SK-N-MC (cell line): ENCODE results near the gene SNX10.

ENCODE experiments used
- DNase-seq: peaks from one replicate; pipeline ENCODE4 v3.0.0-alpha.2; 2011; ENCODE audit warnings: low read depth, low spot score
- H3K27ac ChIP-seq: fragments of 200-600 bp; sonication (generic); 2 replicates; pipeline ENCODE4 v1.5.1; 2016; ENCODE audit warnings: mixed run types
- H3K36me3 ChIP-seq: fragments of 200-600 bp; sonication (generic); 2 replicates; pipeline ENCODE4 v1.6.1; 2017; ENCODE audit warnings: antibody characterized with exemption, low read length, mixed read lengths; ENCODE audit not compliant: insufficient read depth
- H3K4me3 ChIP-seq: fragments of 200-600 bp; sonication (generic); 2 replicates; pipeline ENCODE4 v1.5.1; 2016
- H3K9ac ChIP-seq: fragments of 200-600 bp; sonication (generic); 2 replicates; pipeline ENCODE4 v1.8.0; 2017; ENCODE audit warnings: mixed run types, mixed read lengths; ENCODE audit not compliant: insufficient read length
- H3K9me3 ChIP-seq: fragments of 200-600 bp; sonication (generic); 2 replicates; pipeline ENCODE4 v1.6.1; 2017; ENCODE audit warnings: low read depth, mild to moderate bottlenecking, antibody characterized with exemption, low read length, moderate library complexity, mixed read lengths
- EZH2 ChIP-seq: fragments of 200-600 bp; sonication (generic); IDR thresholded peaks from one replicate; pipeline ENCODE4 v1.6.1; 2017; ENCODE audit warnings: antibody characterized with exemption
- FOXP2 ChIP-seq: optimal IDR thresholded peaks from 2 replicates; pipeline ENCODE3; 2011; ENCODE audit warnings: mild to moderate bottlenecking, moderate library complexity; ENCODE audit not compliant: insufficient read depth; ENCODE audit errors: extremely low read length, control extremely low read depth
- POLR2AphosphoS5 ChIP-seq: IDR thresholded peaks from 2 replicates; pipeline ENCODE4 v1.6.1; 2012; ENCODE audit warnings: mild to moderate bottlenecking, low read depth, low read length, borderline replicate concordance

SNX10 gene

DNA sequence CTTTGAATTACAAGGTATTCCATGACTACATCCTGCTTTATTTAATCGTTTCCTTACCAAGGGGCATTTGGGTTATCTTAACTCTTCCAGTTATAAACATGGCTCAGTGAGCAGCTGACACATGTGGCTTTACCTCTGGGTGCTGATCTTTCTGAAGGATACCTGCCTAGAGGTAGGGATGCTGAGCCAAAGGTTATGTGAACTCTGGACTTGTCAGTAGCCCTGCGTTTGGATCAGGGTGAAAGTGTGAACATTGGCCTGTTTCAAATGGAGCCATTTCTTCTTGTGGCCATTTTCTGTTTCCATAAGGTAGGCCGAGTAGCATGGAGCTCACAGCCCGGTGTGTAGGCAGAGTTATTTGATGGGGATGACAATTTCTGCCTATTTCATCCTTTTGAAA, 29.2 kb downstream of the SNX10 start:
- H3K4me3 ChIP-seq: no peak overlapping the region
- no peaks in the 10 kb centered on the region for H3K36me3 ChIP-seq
- TF ChIP-seq FOXP2 (no peak), POLR2AphosphoS5 (no peak), EZH2 (no peak)
- H3K27ac ChIP-seq: no peak overlapping the region
- no peaks in the 10 kb centered on the region for H3K9me3 ChIP-seq
- no peak overlapping the region for H3K9ac ChIP-seq
- no peak for DNase-seq

DNA sequence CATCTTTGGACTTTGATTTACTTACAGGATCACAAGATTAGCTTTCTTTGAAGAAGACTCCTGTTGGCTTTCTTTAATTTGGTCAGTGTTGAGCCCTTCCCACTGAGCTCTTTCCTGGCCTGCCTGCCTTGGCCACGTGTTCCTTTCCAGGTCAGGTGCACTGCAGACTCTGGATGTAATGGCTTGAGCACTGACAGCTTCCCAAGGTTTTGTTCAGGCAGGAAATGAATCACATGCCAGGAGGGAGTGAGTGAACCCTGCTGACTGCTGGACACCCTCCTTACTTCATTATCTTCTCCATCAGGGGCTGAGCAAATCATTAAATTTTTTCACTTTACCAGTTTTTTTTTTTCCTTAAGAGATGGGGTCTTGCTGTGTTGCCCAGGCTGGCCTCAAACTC, 29.8 kb downstream of the SNX10 start:
- Histone ChIP-seq H3K36me3 (no peaks in the 10 kb centered on the region), H3K9ac (no peak overlapping the region), H3K4me3 (no peak overlapping the region), H3K27ac (no peak overlapping the region), H3K9me3 (no peaks in the 10 kb centered on the region)
- TF ChIP-seq FOXP2: no peak
- TF ChIP-seq POLR2AphosphoS5: no peak
- no peak for TF ChIP-seq EZH2
- no peak for DNase-seq

DNA sequence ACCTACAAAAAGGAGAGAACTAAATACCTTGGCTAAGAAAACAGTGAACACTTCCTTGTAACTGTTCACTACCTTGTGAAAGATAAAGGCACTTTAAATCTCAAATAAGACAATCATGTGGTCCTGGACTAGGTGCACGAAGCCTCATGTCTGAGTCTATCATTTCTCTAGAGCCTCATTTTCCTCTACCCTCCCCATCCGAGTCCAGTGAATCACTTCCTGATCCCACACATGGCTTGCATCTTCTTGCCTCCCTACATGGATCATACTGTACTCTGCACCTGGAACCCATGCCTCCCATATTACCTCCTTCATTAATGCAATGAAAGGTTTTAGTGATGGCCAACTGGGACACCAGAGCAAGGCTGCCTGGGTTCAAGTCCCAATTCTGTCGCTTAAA, 34.5 kb downstream of the SNX10 start:
- TF ChIP-seq FOXP2: no peak
- TF ChIP-seq EZH2: no peak
- no peak for TF ChIP-seq POLR2AphosphoS5
- H3K9me3 ChIP-seq: no peaks in the 10 kb centered on the region
- no peaks in the 10 kb centered on the region for H3K36me3 ChIP-seq
- no peak overlapping the region for H3K4me3 ChIP-seq
- DNase-seq: no peak
- no peak overlapping the region for H3K27ac ChIP-seq
- H3K9ac ChIP-seq: no peak overlapping the region

DNA sequence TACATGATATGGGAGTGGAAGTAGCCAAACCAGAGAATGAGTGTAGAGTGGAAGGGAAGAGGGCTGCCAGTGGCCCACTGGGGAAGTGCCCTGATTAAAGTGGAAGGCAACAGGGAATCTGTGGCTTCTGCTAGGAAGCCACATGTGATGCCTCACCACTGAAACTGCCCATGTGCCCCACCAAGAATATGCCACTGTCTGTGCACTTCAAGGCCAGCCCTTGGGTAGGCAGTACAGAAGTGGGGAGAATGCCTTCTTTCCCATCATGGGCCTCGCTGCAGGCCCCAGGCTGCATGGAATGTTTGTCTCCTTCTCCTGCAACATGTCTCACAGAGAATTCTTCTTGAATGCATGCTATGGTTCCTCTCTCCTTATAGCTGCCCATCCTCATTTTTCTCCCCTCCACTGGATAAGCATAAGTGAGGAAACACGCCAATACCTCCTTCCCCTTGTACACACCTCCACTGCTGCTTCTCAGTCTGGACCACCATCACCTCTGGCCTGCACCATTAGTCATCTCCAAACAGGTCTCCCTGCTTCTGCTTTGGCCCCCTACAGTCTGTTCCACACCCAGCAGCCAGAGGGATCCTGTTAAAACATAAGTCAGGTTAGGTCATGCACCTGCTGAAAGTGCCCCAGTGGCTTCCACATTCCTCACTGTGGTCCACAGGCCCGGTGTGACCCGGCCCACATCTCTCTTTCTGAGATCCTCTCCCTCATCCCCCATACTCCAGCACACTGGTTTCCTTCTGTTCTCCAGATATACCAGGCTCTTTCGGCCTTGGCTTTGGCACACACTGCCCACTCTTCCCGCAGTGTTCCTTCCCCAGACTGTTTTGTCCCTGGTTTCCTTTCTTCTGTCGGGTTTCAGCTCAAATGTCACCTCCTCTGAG, 37.1 kb downstream of the SNX10 start:
- Histone ChIP-seq H3K9ac (no peak overlapping the region), H3K9me3 (no peaks in the 10 kb centered on the region), H3K27ac (no peak overlapping the region), H3K4me3 (no peak overlapping the region), H3K36me3 (no peaks in the 10 kb centered on the region)
- no peak for DNase-seq
- TF ChIP-seq FOXP2: no peak
- TF ChIP-seq EZH2: no peak
- no peak for TF ChIP-seq POLR2AphosphoS5

DNA sequence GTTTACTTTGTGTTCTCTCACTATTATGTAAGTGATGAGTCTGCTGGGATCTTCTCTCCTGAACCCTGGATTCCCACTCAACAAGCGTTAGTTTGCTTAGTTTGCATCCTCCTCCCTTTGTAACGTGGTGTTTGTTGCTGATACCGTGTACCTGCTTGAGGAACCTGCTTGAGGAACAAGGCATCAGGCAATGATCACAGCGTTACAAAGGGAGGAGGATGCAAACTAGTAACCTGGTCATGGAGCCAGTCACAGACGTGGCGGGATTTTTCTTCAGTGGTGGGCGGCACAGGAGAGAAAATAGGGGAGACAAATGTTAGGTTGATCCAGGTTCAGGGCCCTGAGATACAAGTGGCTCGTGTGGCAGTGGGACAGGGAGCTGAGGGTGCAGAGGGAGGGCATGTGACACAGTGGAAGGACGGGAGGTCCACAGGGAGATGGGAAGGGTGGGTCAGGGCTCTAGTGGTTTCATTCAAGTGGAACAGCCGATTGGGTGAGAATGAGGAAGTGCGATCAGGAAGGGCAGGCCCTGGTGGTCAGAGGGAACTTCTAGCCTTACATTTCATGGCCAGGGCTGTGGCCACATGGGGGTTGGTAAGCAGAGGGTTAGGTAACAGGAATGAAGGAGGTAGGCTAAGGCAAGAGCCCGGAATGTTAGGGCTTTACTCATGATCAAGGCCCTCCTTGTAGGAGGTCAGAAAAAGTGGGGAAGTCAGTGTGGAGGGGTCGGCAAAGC, 38.0 kb downstream of the SNX10 start:
- no peak for DNase-seq
- no peaks in the 10 kb centered on the region for H3K36me3 ChIP-seq
- no peak overlapping the region for H3K9ac ChIP-seq
- H3K4me3 ChIP-seq: no peak overlapping the region
- H3K9me3 ChIP-seq: no peaks in the 10 kb centered on the region
- no peak for TF ChIP-seq EZH2
- TF ChIP-seq POLR2AphosphoS5: no peak
- no peak for TF ChIP-seq FOXP2
- no peak overlapping the region for H3K27ac ChIP-seq

DNA sequence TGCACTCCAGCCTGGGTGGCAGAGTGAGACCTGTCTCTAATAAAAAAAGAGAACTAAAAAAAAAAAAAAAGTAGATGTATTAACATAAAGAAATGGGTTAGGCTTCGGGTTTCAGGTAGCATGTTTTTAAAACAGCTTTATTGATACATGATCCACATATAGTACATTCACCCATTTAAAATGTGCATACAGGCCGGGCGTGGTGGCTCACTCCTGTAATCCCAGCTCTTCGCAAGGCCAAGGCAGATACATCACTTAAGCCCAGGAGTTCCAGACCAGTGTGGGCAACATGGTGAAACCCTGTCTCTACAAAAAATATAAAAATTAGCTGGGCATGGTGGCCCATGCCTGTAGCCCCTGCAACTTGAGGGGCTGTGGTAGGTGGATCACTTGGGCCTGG, 39.5 kb downstream of the SNX10 start:
- H3K36me3 ChIP-seq: no peaks in the 10 kb centered on the region
- no peaks in the 10 kb centered on the region for H3K9me3 ChIP-seq
- TF ChIP-seq POLR2AphosphoS5 (no peak), FOXP2 (no peak), EZH2 (no peak)
- H3K4me3 ChIP-seq: no peak overlapping the region
- no peak for DNase-seq
- no peak overlapping the region for H3K27ac ChIP-seq
- no peak overlapping the region for H3K9ac ChIP-seq

DNA sequence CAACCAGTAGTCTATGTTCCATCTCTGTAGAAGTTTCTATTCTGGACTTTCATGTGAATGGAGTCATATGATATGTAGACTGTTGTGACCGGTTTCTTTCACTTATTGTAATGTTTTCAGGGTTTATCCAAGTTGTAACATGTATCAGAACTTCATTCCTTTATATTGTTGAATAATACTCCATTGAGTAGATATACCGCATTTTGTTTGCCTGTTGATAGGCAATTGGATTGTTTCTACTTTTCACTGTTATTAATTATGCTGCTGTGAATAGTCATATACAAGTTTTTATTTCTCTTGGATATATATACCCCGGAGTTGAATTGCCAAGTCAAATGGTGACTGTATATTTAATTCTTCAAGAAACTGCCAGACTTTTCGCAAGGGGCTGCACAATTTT, 40.1 kb downstream of the SNX10 start:
- Histone ChIP-seq H3K36me3 (no peaks in the 10 kb centered on the region), H3K27ac (no peak overlapping the region)
- TF ChIP-seq FOXP2: no peak
- TF ChIP-seq POLR2AphosphoS5: no peak
- no peak for TF ChIP-seq EZH2

DNA sequence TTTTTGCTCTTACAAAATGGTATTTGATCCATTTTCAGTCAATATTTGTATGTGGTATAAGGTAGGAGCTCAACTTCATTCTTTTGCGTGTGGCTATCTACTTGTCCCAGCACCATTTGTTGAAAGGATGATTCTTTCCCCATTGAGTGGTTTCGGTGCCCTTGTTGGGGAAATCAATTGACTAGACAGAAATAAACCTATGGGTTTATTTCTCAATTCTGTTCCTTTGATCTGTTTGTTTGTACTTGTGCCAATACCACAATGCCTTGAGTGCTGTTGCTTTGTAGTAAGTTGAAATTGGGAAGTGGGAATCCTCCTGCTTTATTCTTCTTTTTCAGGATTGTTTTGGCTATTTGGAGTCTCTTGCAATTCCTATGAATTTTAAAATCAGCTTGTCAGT, 41.0 kb downstream of the SNX10 start:
- Histone ChIP-seq H3K9me3 (no peaks in the 10 kb centered on the region), H3K36me3 (no peaks in the 10 kb centered on the region), H3K27ac (no peak overlapping the region), H3K4me3 (no peak overlapping the region), H3K9ac (no peak overlapping the region)
- no peak for DNase-seq
- TF ChIP-seq EZH2: no peak
- TF ChIP-seq POLR2AphosphoS5: no peak
- no peak for TF ChIP-seq FOXP2

More for the DNA sequence above, 40.1 kb downstream of the SNX10 start:
- no peak for DNase-seq
- H3K9me3 ChIP-seq: no peaks in the 10 kb centered on the region
- no peak overlapping the region for H3K4me3 ChIP-seq
- H3K9ac ChIP-seq: no peak overlapping the region
